ENCODE results near the gene PCDHB5.
"Not testable (repeated sequence)": the region's sequence is repeated elsewhere in the genome, so short reads cannot be mapped to it uniquely, and the experiment has no call there.

GRCh38 chr5:141157356-141157755 is 22.4 kb downstream of the PCDHB5 start:
- not testable (repeated sequence) for TF ChIP-seq CTCF (conservative IDR thresholded peaks at IDR 0.05; ENCODE audit: low read length); EZH2phosphoT487 (IDR thresholded peaks at IDR 0.05; ENCODE audit: borderline replicate concordance, low read depth, low read length)
